GM21737 (cell line): Measurements from ENCODE around the gene TRAT1.

Experiments
- ATAC-seq: cut with Tn5 transposase; IDR thresholded peaks from one replicate; pipeline ENCODE4 v1.9.1; 2021; ENCODE audit warnings: mild to moderate bottlenecking, moderate library complexity; ENCODE audit not compliant: unreplicated experiment

Gene TRAT1

GRCh38 chr3:108849075-108849474 is 26.5 kb downstream of the TRAT1 start:
- ATAC-seq, result no peak

- no peak for ATAC-seq
Observed at GRCh38 chr3:108861401-108861800, 38.8 kb downstream of the TRAT1 start.

- no peak for ATAC-seq
Observed at GRCh38 chr3:108862865-108863798, 40.5 kb downstream of the TRAT1 start.

- no peak for ATAC-seq
Observed at GRCh38 chr3:108863799-108864135, 41.2 kb downstream of the TRAT1 start.

GRCh38 chr3:108877901-108878300 is 55.3 kb downstream of the TRAT1 start:
- ATAC-seq, result no peak

- ATAC-seq, result no peak
Observed at GRCh38 chr3:108879915-108880314, 57.3 kb downstream of the TRAT1 start.

GRCh38 chr3:108882762-108883161 is 60.2 kb downstream of the TRAT1 start:
- no peak for ATAC-seq

GRCh38 chr3:108883373-108883772 is 60.8 kb downstream of the TRAT1 start:
- ATAC-seq, result no peak

GRCh38 chr3:108887121-108887520 is 64.5 kb downstream of the TRAT1 start:
- ATAC-seq, result no peak

GRCh38 chr3:108887777-108888176 is 65.2 kb downstream of the TRAT1 start:
- ATAC-seq, result no peak

- ATAC-seq, result no peak
Observed at GRCh38 chr3:108891833-108892232, 69.2 kb downstream of the TRAT1 start.

GRCh38 chr3:108894981-108895380 is 72.4 kb downstream of the TRAT1 start:
- no peak for ATAC-seq

- no peak for ATAC-seq
Observed at GRCh38 chr3:108897883-108898282, 75.3 kb downstream of the TRAT1 start.

- ATAC-seq, result no peak
Observed at GRCh38 chr3:108899530-108899929, 76.9 kb downstream of the TRAT1 start.
